Lower lobe of right lung (tissue), 2 donors: ENCODE measurements around the gene FMN1. TPM values are rescaled to one million over a fixed set of nuclear protein-coding genes. Genes with fewer than 3 reads are reported as not detected.
A peak's percentile ranks its signal among the peaks of the same experiment; 100 is the strongest.

ENCODE experiments used
- ATAC-seq, 2 donors: fragments of 200-7000 bp; cut with Tn5 transposase; one replicate each; pipeline ENCODE4 v1.9.1; 2020 to 2022; ENCODE audit warnings: mild to moderate bottlenecking in 2 of 2, moderate library complexity in 2 of 2
- DNase-seq: peaks from one replicate; pipeline ENCODE4 v3.0.0-alpha.2; 2020
- H3K27ac ChIP-seq: fragments of 200-600 bp; one replicate; pipeline ENCODE4 v1.8.0; 2022
- H3K27me3 ChIP-seq: fragments of 200-600 bp; one replicate; pipeline ENCODE4 v1.8.0; 2022; ENCODE audit warnings: low read depth
- H3K36me3 ChIP-seq: fragments of 200-600 bp; one replicate; pipeline ENCODE4 v1.8.0; 2022; ENCODE audit warnings: mild to moderate bottlenecking
- H3K4me1 ChIP-seq: fragments of 200-600 bp; one replicate; pipeline ENCODE4 v1.8.0; 2022
- H3K4me3 ChIP-seq: fragments of 200-600 bp; one replicate; pipeline ENCODE4 v1.8.0; 2022; ENCODE audit warnings: mild to moderate bottlenecking
- H3K9me3 ChIP-seq: fragments of 200-600 bp; one replicate; pipeline ENCODE4 v1.8.0; 2022
- intact Hi-C: fragments of 100-400 bp; cut with DNase I; formaldehyde crosslinking; loops from one replicate; pipeline ENCODE4 v1.11.0; 2022
- total RNA-seq: library from RNA; stranded (reverse); fragmentation: NEBNext Ultra II Directional; extraction: Animal tissue kit (Norgen Biotek cat#: 25700); gene quantifications from one replicate; pipeline ENCODE4 v1.2.1, GENCODE V29; 2021
- TF ChIP-seq, protein P1 (sequence below): fragments of 200-600 bp; IDR thresholded peaks from one replicate; pipeline ENCODE4 v1.8.0; 2022; ENCODE audit warnings: antibody characterized with exemption, mild to moderate bottlenecking
- donor health status: DM: no; HTN: yes; CAD: no; lungs with severe emphysema.

FMN1 gene
- total RNA-seq, 1 donor from 2014 or later: 38.8 TPM

DNA sequence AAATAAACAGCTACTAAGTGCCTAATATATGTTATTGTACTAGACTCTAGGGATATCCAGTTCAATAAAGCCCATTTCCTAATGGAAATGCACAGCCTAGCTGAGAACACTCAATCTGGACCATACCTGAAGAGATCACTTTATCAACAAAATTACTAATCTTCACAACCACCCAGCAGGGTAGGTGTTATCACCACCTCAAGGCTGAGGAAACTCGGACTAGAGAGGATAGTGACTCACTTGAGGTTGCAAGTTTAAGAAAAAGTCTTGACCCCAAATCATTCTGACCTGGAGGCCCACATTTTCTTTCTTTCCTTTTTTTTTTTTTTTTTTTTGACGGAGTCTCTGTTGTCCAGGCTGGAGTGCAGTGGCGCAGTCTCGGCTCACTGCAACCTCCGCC, 3.1 kb upstream of the FMN1 start:
- no peaks in the 10 kb centered on the region for H3K9me3 ChIP-seq
- intact Hi-C loops: no loop called here
- H3K36me3 ChIP-seq: no peaks in the 10 kb centered on the region
- no peaks in the 10 kb centered on the region for H3K4me1 ChIP-seq
- no peak overlapping the region for H3K27ac ChIP-seq
- ATAC-seq (no peak), DNase-seq (no peak)
- no peaks in the 10 kb centered on the region for H3K27me3 ChIP-seq
- H3K4me3 ChIP-seq: no peak overlapping the region
- TF ChIP-seq, protein P1, sequence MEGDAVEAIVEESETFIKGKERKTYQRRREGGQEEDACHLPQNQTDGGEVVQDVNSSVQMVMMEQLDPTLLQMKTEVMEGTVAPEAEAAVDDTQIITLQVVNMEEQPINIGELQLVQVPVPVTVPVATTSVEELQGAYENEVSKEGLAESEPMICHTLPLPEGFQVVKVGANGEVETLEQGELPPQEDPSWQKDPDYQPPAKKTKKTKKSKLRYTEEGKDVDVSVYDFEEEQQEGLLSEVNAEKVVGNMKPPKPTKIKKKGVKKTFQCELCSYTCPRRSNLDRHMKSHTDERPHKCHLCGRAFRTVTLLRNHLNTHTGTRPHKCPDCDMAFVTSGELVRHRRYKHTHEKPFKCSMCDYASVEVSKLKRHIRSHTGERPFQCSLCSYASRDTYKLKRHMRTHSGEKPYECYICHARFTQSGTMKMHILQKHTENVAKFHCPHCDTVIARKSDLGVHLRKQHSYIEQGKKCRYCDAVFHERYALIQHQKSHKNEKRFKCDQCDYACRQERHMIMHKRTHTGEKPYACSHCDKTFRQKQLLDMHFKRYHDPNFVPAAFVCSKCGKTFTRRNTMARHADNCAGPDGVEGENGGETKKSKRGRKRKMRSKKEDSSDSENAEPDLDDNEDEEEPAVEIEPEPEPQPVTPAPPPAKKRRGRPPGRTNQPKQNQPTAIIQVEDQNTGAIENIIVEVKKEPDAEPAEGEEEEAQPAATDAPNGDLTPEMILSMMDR: no peak

DNA sequence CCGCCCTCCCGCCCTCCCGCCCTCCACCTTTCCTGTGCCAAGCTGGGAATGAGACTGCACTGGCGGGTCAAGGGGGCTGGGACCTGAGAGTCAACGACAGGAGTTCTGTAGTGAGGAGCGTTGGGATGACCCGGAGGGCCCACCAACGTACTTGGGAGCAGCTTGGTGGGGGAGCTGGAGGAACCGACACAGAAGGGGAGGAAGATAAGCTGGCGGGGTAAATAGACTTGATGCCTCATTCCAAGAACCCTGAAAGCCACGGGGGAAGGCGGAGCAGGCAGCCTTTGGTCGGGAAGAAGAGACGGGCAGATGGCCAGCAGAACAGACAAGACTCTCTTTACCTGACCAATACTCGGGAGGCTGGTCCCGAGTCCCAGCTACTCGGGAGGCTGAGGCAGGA, 277 bp downstream of the FMN1 start:
- H3K4me1 ChIP-seq: no peaks in the 10 kb centered on the region
- ATAC-seq: peak in 1 of 2 donors; percentile 1
- H3K9me3 ChIP-seq: no peaks in the 10 kb centered on the region
- TF ChIP-seq, protein P1: no peak
- no peak overlapping the region for H3K27ac ChIP-seq
- DNase-seq: peak; percentile 44
- H3K36me3 ChIP-seq: no peaks in the 10 kb centered on the region
- H3K4me3 ChIP-seq: peak overlapping the region; percentile 53
- no peaks in the 10 kb centered on the region for H3K27me3 ChIP-seq
- intact Hi-C loops: no loop called here

- Histone ChIP-seq H3K4me1 (no peaks in the 10 kb centered on the region), H3K9me3 (no peaks in the 10 kb centered on the region), H3K27me3 (no peaks in the 10 kb centered on the region), H3K27ac (no peak overlapping the region), H3K36me3 (no peaks in the 10 kb centered on the region), H3K4me3 (no peak overlapping the region)
- no peak for ATAC-seq
- intact Hi-C loops: no loop called here
- no peak for DNase-seq
- TF ChIP-seq, protein P1: no peak
These were observed 2.9 kb downstream of the FMN1 start for GRCh38 chr15:33191591-33191990.

- Histone ChIP-seq H3K27me3 (no peaks in the 10 kb centered on the region), H3K27ac (no peak overlapping the region), H3K9me3 (no peaks in the 10 kb centered on the region), H3K4me1 (no peaks in the 10 kb centered on the region), H3K36me3 (no peaks in the 10 kb centered on the region), H3K4me3 (no peak overlapping the region)
- TF ChIP-seq, protein P1: no peak
- DNase-seq (no peak), ATAC-seq (no peak)
- intact Hi-C loops: no loop called here
These were observed 4.0 kb downstream of the FMN1 start for GRCh38 chr15:33190539-33190938.

DNA sequence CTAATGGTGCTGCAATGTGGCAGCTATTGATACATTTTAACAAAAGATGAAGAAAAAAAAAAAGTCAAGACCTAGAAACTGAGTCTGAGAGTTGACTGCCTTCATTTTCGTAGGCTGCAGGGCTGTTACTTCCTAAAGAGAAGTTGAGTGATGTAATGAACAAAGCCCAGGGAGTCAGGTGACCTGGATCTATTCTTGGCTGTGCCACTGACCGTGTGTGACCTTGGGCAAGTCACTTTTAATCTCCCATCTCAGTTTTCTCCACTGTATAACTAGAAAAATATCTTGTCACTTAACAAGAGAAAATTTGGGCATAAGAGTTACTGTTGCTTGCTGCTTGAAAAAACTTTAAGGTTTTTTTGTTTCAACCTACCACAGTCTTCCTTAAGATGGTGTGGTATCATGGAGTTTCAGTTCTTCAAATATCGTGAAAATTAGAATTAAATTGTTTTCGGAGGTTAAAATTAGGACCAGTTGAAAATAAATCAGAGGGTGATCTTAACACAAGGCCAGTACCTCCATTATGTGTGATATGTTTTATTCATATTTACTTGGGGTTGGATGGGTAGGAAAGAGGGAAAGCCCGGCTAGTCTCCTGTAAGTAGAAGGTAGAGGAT, 5.8 kb downstream of the FMN1 start:
- TF ChIP-seq, protein P1: no peak
- peak in 1 of 2 donors; percentile 59 for ATAC-seq
- Histone ChIP-seq H3K4me3 (no peak overlapping the region), H3K4me1 (no peaks in the 10 kb centered on the region), H3K9me3 (no peaks in the 10 kb centered on the region), H3K27me3 (no peaks in the 10 kb centered on the region), H3K36me3 (no peaks in the 10 kb centered on the region), H3K27ac (no peak overlapping the region)
- DNase-seq: no peak
- intact Hi-C loops: no loop called here
